Neural progenitor cell (in vitro differentiated cells): ENCODE results near the gene TMCC1.

ENCODE experiments used
- EZH2 ChIP-seq: fragments of 200-600 bp; sonication (generic); IDR thresholded peaks from 2 replicates; pipeline ENCODE4 v1.6.1; 2017; ENCODE audit warnings: antibody characterized with exemption, mild to moderate bottlenecking, moderate library complexity
- EZH2phosphoT487 ChIP-seq: fragments of 200-600 bp; sonication (generic); IDR thresholded peaks from 2 replicates; pipeline ENCODE4 v1.6.1; 2017; ENCODE audit warnings: antibody characterized with exemption
- TF ChIP-seq, protein P1 (sequence below): fragments of 200-600 bp; sonication (generic); IDR thresholded peaks from 2 replicates; pipeline ENCODE4 v1.5.1; 2017; ENCODE audit warnings: antibody characterized with exemption, mild to moderate bottlenecking

DNA sequence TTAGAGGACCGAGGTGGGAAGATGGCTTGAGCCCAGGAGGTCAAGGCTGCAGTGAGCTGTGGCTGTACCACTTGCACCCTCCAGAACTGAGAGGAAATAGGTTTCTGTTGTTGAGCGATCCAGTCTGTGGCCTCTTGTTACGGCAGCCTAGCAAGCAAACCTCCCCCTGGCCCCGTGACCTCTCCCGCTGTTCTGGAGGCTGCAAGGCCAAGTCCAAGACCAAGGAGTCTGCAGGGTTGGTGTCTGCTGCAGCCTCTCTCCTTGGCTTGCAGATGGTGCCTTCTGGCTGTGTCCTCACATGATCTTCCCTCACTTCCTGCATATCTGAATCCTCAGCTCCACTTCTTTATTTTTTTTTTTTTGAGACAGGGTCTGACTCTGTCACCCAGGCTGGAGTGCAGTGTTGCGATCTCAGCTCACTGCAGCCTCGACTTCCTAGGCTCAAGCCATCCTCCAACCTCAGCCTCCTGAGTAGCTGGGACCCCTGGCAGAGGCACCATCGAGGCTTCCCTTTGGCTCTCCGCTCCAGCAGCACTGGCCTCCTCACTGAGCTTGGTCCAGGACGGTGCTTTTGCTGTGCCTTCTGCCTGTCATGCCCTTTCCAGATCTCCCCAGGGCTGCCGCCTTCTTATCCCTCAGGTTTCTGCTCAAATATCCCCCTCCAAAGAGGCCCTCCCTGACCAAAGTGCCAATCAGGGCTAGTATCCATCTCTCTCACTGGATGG lies 269.0 kb downstream of the TMCC1 start:
- TF ChIP-seq EZH2 (no peak), EZH2phosphoT487 (no peak)
- TF ChIP-seq, protein P1, sequence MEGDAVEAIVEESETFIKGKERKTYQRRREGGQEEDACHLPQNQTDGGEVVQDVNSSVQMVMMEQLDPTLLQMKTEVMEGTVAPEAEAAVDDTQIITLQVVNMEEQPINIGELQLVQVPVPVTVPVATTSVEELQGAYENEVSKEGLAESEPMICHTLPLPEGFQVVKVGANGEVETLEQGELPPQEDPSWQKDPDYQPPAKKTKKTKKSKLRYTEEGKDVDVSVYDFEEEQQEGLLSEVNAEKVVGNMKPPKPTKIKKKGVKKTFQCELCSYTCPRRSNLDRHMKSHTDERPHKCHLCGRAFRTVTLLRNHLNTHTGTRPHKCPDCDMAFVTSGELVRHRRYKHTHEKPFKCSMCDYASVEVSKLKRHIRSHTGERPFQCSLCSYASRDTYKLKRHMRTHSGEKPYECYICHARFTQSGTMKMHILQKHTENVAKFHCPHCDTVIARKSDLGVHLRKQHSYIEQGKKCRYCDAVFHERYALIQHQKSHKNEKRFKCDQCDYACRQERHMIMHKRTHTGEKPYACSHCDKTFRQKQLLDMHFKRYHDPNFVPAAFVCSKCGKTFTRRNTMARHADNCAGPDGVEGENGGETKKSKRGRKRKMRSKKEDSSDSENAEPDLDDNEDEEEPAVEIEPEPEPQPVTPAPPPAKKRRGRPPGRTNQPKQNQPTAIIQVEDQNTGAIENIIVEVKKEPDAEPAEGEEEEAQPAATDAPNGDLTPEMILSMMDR: no peak
